Measurements from ENCODE around the gene C2orf72. TPM values are rescaled to one million over a fixed set of nuclear protein-coding genes. Genes with fewer than 3 reads are reported as not detected.

Gene C2orf72
- total RNA-seq, 1 donor from 2014 or later: not detected

DNA sequence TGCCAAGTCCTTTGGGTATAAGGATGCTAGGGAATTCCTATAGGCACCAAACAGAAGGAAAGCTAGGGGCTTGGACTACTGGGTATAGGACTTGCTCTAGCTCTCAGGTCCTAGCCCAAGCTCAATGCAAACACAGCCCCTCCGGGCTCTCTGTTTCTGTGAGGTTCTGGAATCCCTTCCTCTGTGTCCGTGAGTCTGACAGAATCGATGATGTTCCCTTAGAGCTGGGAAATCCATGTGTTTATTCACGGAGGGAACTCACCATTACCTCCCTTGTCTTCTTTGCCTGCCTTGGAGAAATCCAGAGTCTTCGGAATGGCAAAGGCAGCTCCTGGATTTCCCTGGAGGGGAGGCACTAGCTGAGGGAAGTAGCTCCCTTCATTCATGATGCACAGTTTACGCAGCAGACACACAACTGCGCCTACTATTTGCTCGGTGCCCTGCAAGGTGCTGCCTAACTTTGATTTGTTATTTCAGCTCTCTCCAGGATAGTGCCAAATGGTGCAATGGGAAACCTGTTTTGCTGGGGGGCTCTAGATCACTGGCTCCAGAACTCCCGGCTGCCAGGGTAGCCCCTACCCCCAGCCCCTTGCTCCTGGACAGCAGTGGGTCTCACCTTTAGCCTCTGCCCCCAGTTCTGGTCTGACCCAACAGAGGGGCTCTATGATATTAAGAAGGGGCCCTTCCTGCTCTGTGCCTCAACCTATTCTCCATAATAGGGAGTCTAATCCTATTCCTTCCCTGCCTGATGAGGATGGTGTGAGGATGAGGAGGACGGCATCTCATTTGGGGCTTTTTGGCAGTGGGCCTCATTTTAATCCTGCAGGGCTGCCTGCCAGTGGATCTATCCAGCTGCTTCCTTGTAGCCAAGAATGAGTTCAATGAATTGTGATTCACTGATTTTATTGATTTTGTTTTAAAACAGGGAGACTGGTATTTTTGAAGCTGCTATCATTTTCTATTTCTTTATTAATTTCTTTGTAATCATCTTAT, 10.9 kb downstream of the C2orf72 start:
- intact Hi-C loops (cut with micrococcal nuclease): no loop called here
- no peak for DNase-seq
- Mint-ChIP-seq H3K27ac (no peak overlapping the region), H3K4me1 (peaks cover 9% of the 10 kb centered on the region), H3K27me3 (peaks cover 15% of the 10 kb centered on the region), H3K9me3 (no peaks in the 10 kb centered on the region), H3K4me3 (no peak overlapping the region), H3K36me3 (ENCODE audit: low read depth) (peaks cover 1% of the 10 kb centered on the region)
- TF ChIP-seq, protein P1, sequence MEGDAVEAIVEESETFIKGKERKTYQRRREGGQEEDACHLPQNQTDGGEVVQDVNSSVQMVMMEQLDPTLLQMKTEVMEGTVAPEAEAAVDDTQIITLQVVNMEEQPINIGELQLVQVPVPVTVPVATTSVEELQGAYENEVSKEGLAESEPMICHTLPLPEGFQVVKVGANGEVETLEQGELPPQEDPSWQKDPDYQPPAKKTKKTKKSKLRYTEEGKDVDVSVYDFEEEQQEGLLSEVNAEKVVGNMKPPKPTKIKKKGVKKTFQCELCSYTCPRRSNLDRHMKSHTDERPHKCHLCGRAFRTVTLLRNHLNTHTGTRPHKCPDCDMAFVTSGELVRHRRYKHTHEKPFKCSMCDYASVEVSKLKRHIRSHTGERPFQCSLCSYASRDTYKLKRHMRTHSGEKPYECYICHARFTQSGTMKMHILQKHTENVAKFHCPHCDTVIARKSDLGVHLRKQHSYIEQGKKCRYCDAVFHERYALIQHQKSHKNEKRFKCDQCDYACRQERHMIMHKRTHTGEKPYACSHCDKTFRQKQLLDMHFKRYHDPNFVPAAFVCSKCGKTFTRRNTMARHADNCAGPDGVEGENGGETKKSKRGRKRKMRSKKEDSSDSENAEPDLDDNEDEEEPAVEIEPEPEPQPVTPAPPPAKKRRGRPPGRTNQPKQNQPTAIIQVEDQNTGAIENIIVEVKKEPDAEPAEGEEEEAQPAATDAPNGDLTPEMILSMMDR (IDR thresholded peaks at IDR 0.05): no peak
- no peak for ATAC-seq (ENCODE audit: low read depth)
- ChIA-PET POLR2A (interaction anchor here (1.3 kb wide), 1 partner anchor 9 kb away, joined by 4 read pairs; the partner anchor contains the start of gene PSMD1), CTCF (no interaction called here)

DNA sequence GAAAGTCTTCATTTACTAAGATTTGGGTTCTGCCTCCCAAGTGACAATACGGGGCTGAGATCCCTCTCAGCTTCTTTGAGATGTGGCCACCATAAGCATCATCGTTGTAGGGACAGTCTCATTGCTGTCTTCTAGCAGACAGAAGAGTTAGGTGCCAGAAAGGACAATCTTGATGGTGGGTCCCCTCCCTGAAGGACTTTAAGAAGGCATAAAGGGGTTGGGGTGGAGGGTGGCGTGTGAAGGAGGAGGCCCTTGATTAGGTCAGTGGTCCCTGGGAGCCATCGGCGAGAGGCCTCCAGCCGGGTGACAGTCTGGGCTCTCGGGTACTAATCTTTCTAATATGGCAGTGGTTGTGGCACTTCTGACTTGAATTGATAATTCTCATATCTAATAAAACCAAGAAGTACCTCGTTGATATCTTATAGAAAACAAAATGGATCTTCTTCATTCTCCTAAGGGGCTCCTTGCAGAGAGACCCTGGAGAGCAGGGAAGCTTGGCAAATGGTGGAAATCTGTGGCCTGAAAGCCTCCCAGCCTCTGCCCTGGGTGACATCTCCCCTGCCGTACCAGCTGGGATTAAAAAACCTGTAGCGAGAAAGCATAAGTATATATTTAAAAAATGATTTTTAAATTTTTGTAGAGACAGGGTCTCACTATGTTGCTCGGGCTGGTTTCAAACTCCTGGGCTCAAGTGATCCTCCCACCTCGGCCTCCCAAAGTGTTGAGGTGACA, 12.1 kb downstream of the C2orf72 start:
- ATAC-seq (ENCODE audit: low read depth): no peak
- Mint-ChIP-seq H3K27me3 (peaks cover 15% of the 10 kb centered on the region), H3K9me3 (no peaks in the 10 kb centered on the region), H3K36me3 (ENCODE audit: low read depth) (peaks cover 1% of the 10 kb centered on the region), H3K27ac (no peak overlapping the region), H3K4me1 (peaks cover 9% of the 10 kb centered on the region), H3K4me3 (no peak overlapping the region)
- ChIA-PET POLR2A (no interaction called here), CTCF (no interaction called here)
- no peak for DNase-seq
- TF ChIP-seq, protein P1 (IDR thresholded peaks at IDR 0.05): no peak
- intact Hi-C loops (cut with micrococcal nuclease): loop anchor here (10.0 kb wide), 1 partner anchor 735 kb away; the partner anchor contains the start of genes COPS7B and PDE6D

DNA sequence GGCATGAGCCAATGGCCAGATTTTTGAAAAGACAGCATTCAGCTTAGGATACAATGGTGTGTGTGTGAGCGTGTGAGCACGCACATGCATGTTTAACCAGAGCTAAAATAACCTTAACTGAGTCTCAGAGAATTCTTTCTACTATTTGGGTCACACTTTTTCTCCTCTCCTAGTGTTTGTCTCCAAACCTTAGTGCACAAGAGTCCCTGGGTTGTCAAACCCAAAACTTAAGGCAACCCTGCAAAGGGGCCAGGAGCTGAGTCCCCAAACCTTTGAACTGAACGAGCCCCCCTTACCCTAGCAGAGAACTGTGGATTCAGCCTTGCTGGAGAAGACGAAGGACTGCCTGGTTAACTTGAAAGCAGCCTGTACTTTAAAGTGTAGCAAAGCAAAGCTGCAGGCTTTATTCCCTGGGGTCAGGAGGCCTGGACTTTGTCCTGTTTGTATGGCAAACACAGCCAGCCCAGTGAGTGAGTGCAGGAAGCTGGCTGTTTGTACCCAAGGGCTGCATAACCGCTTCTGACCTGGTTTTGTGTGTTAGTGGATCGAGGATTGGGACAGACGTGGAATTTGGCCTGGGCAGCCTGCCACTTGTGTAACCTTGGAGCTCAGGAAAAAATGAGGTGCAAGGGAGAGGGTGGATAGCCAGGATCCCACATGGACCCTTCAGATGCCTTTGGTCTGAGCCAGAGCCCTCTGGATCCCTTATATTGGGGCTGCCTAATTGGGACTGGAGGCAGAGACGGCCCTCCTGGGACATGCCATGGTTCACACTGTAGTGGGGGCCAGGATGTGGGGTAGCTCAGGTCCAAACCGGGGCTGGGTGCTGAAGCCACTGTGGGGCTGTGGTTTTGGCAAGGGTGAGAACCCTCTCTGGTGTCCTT, 12.9 kb downstream of the C2orf72 start:
- POLR2A ChIA-PET: no interaction called here
- intact Hi-C loops (cut with micrococcal nuclease): loop anchor here (10.0 kb wide), 1 partner anchor 735 kb away; the partner anchor contains the start of genes COPS7B and PDE6D
- Mint-ChIP-seq H3K4me1 (peaks cover 9% of the 10 kb centered on the region), H3K36me3 (ENCODE audit: low read depth) (peaks cover 1% of the 10 kb centered on the region), H3K27me3 (peaks cover 15% of the 10 kb centered on the region), H3K27ac (no peak overlapping the region), H3K4me3 (no peak overlapping the region), H3K9me3 (no peaks in the 10 kb centered on the region)
- TF ChIP-seq, protein P1 (IDR thresholded peaks at IDR 0.05): no peak
- ATAC-seq (ENCODE audit: low read depth) (no peak), DNase-seq (no peak)
- CTCF ChIA-PET: interaction anchor here (2.7 kb wide), 1 partner anchor 15 kb away, joined by 10 read pairs; no protein-coding TSS in a partner anchor

DNA sequence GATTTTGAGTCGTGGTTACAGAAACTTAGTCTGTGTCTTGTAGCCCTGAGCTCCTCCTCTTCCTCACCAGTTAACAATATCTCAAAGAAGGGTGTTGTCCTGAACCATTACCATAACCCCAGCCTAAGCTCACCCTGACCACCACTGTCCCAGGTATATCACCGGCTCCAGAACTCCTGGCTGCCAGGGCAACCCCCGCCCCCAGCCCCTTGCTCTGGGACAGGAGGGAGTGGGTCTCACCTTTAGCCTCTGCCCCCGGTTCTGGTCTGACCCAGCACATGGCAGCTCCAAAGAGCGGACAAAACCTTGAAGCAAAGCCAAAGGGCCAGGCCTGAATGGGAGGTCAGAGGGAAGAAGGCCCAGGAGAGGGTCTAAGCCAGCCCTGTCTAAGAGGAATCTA, 13.8 kb downstream of the C2orf72 start:
- H3K9me3 Mint-ChIP-seq: no peaks in the 10 kb centered on the region
- no peak overlapping the region for H3K4me3 Mint-ChIP-seq
- TF ChIP-seq, protein P1 (IDR thresholded peaks at IDR 0.05): no peak
- peaks cover 15% of the 10 kb centered on the region for H3K27me3 Mint-ChIP-seq
- H3K27ac Mint-ChIP-seq: no peak overlapping the region
- ChIA-PET CTCF (interaction anchor here (2.7 kb wide), 2 partner anchors 8 to 16 kb away, joined by 10 to 17 read pairs; no protein-coding TSS in a partner anchor), POLR2A (no interaction called here)
- peaks cover 1% of the 10 kb centered on the region for H3K36me3 Mint-ChIP-seq (ENCODE audit: low read depth)
- intact Hi-C loops (cut with micrococcal nuclease): loop anchor here (10.0 kb wide), 1 partner anchor 734 kb away; the partner anchor contains the start of genes COPS7B and PDE6D
- H3K4me1 Mint-ChIP-seq: peaks cover 9% of the 10 kb centered on the region
- DNase-seq: no peak
- ATAC-seq (ENCODE audit: low read depth): no peak

All from activated B cell treated with CpG ODN at 0.5 μM for 24 hours (primary cell).